GM12891 (cell line): ENCODE results near the gene MRFAP1.

Source experiments
- PAX5 ChIP-seq: IDR thresholded peaks from 2 replicates; pipeline ENCODE4 v1.6.1; 2011; ENCODE audit warnings: low read length, moderate library complexity, mild to moderate bottlenecking; ENCODE audit not compliant: insufficient read depth, severe bottlenecking
- POLR2A ChIP-seq: IDR thresholded peaks from 2 replicates; pipeline ENCODE4 v1.6.1; 2011; ENCODE audit warnings: low read depth, low read length, control low read depth
- POLR2AphosphoS5 ChIP-seq: IDR thresholded peaks from 2 replicates; pipeline ENCODE4 v1.6.1; 2011; ENCODE audit warnings: low read depth, low read length, control low read depth
- POU2F2 ChIP-seq: IDR thresholded peaks from 2 replicates; pipeline ENCODE4 v1.6.1; 2011; ENCODE audit warnings: low read depth, mild to moderate bottlenecking, control low read depth, low read length, moderate library complexity
- TAF1 ChIP-seq: IDR thresholded peaks from 2 replicates; pipeline ENCODE4 v1.6.1; 2011; ENCODE audit warnings: low read depth, low read length, control low read depth

DNA sequence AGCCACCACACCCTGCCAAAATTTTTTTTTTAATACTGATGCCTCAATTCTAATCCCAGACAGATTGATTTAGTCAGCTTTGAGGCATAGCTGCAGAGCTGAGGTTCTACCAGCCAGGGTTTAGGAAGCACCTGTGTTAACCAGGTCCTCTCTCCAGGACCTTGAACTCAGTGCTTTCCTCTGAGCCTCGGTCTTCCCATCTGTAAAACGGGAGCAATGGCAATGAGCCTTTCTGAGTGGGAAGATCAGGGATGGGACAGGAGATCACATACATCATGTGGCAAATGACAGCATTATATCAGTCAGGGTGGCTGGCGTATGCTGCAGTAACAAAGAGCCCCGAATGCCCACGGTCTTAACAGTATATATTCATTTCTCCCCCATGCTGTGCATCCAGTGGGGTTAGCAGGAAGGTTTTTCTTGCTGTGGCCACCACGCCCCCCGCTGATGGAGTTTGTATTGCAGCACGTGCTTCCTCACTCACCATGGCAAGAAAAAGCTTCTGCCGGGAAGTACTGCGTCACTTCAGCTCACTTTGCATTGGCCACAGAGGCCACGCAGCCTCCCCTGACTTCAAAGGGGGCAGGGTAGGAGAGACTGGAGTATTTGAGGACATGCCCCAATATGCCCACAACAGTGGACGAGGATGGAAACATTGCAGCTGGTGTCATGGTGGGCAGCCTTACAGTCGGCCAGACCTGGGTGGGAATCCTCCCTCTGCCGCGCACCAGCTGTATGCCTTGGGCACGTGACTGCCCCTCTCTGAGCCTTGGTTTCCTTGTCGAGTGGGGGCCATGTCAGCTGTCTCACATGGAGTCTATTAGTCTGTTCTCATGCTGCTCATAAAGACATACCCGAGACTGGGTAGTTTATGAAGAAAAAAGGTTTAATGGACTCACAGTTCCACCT, 24.1 kb upstream of the MRFAP1 start:
- TF ChIP-seq POLR2A = no peak
- TF ChIP-seq TAF1 = no peak
- TF ChIP-seq PAX5 = no peak
- TF ChIP-seq POLR2AphosphoS5 = no peak
- no peak for TF ChIP-seq POU2F2
